GM18907 (cell line): ENCODE measurements around the gene STX10.

Source experiments
- ATAC-seq: cut with Tn5 transposase; IDR thresholded peaks from one replicate; pipeline ENCODE4 v1.9.1; 2021; ENCODE audit warnings: mild to moderate bottlenecking, moderate library complexity; ENCODE audit not compliant: unreplicated experiment

The STX10 gene

DNA sequence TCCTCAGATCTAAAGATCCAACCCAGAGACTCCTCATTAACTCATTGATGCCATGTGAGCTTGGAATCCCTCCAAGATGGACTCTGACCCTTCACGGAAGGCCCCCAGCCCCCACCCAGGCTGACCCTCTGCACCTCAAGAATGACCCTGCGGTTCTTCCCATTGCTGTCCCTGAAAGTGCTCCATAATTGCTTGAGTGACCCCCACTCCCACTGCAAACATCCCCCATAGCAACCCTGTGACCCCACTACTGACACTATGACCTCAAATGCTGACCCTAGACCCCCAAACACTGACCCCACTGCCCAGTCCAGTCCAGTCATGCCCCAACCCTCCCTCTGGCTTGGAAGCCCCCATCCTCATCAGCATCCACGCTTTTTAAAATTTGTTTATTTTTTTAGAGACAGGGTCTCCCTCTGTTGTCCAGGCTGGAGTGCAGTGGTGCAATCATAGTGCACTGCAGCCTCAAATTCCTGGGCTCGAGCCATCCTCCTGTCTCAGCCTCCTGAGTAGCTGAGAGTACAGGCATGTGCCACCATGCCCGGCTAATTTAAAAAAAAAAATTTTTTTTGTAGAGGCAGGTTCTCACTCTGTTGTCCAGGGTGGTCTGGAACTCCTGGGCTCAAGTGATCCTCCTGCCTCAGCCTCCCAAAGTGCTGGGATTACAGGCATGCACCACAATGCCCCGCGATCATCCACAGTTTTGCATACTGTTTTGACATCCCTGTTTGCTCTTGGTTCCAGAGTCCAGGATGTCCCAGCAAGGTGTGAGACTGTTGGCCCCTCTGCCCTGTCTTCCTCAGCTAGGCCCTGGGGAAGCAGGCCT, 48.4 kb downstream of the STX10 start:
- no peak for ATAC-seq

DNA sequence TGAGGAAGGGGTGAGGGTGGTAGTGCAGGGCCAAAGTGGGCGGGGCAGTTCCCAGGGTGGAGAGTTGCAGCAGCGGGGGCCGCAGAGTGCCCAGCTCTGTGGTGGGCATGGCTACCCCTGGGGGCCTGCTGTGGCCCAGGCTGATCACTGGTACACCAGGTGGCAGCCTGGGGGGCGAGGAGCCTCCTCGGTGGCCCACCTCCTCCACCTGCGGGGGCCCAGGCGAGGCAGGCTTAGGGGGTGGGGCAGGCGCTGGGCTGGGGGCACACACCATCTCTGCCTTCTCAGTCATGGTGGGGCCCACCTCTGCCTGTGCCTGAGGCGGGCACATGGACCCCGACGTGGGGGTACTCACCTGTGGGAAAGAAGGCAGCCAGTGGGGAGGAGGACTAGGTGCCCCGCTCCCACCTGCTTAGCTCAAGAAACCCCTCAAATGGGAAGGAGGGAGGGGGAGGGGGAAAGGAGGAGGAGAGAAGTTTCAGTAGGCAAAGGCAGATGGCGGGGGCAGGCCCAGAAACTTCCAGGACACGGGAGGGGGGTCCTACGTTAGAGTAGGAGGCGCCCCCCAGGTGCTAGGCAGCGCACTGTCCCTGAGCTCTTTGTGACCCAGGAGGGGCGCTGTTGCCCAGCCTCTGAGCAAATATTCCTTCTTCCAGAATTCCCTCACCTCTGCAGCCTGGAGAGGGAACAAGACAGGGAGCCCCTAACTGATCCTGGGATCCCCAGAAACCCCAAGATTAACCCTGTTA, 49.2 kb downstream of the STX10 start:
- ATAC-seq, result no peak

DNA sequence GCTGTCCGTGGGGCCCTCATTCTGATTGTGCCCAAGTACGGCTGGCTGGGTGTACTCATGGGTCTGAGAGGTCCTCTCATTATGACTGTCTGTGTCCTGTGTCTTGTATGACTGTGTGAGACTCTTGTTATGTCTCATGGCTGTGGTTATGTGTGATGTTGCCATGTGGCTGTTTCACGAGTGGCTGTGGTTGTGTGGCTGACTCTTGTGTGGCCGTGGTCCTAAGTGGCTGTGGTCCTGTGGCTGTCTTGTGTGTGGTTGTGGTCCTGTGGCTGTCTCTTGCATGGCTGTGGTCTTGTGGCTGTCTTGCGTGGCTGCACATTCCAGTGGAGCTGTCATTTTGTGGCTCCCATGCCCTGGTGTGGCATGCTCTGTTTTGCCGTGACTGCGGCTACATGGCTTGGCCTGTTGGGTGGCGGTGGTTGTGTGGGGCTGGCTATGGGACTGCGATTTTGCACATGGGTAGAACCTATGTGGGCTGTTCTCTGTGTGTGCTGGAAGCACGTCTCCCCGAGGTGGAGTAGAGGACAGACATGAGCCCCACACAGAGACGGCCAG, 50.1 kb downstream of the STX10 start:
- ATAC-seq, result no peak

DNA sequence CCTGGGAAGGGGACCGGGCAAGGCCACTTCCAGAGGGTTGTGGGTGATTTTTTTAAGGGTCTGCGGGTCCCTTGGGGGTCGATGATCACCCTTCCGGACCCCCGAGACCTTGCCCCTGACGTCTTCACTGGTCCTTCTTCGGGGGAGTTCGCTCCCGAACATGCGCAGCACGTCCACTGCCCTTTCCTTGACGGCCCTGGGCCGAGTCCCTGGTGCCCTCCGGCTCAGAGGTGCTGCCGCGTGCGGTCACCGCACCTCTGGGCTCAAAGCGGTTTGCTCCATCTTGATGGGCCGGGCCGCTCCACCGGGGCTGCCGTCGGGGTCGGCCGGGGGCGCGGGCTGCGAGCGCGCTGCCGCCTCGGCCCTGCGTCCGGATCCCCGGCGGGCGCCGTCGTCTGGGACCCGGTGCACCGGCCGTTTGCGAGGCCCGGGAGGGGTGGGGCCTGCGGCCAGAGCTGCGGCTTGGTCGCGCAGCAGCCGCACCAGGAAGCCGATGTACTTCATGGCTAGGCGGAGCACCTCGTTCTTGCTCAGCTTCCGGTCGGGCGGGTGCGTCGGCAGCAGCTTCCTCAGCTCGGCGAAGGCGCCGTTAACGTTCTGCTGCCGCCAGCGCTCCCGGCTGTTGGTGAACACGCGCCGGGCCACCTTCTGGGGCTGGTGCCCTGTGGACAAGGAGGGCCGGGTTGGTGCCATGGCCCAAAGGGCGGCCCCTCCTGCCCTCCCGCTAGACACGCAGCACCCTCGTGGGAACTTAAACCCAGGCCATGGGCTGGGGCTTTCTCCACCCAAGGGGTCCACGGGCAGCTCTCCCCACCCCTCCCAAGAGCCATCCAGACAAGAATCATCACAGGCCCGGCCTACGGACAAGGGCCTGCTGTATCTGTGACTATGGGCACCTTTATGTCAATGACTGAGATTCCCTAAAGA, 50.8 kb downstream of the STX10 start:
- no peak for ATAC-seq

DNA sequence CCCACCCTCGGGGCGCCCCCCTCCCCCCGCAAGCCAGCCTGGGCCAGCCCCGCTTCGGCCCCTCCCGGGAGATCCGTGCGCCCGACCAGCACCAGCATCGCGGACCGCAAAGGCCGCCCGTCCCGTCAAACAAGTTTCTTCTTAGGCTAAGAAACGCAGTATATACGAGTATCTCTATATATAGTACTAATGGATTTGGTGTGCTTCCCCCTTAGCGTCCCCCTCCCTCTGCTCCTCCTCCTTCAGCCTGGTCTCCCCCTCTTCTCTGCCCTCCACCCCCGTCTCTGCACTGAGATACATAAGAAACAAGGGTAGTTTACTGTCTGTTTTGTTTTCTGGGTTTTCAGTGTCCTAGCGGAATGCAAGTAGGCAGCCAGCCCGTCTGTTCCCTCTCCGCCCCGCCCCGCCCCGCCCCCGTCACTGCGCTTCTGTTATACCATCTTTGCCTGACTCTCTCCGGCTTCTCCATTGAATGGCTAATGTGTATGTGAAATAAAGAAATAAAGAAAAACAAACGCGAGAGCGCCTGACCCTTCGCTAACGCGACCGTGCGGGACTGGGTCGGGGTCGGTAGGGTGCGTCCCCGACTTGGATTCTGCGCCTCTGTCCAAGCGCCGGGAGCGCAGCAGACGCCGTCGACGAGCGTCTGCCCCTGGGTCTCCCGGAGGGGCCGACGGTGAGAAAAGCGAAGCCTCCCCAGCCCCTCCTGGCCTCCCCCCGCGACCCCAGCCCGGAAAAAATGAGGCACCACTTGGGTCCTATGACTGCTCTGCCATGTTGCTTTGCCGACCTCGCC, 51.7 kb downstream of the STX10 start:
- no peak for ATAC-seq

DNA sequence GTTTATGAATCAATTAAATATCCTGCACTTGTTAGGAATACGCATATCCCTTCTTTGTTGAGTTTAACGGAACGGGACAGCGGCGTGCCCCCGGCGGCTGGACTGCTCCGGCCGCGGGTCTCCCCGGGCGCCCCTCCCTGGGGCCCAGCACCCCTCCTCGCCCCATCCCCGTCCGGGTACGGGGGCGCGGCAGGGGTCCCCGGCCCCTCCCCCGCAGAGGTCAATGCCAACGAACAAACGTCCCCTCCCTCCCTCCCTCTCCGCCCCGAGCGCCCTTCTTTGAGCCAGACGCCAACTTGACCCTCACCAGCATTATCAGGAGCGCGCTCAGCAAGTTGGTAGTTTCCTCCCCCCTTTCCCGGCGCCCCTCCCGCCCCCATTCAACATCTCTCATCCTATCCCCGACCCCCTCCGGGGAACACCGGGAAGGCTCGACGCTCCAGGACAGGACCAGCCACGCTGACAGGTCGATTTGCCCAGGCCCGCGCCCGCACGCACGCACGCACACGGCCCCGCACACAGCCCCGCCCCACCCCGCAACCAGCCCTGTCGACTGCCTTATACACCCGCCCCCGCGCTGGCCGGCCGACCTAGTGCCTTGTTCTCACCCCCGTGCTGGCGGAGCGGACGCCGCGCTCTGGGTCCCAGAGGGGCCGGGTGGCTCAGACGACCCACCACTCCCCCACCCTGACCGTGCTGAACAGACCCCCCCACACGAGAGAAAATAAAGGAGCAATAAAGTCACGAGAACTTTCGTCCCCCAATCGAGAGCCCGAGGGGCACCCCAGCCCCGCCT, 52.5 kb downstream of the STX10 start:
- no peak for ATAC-seq

DNA sequence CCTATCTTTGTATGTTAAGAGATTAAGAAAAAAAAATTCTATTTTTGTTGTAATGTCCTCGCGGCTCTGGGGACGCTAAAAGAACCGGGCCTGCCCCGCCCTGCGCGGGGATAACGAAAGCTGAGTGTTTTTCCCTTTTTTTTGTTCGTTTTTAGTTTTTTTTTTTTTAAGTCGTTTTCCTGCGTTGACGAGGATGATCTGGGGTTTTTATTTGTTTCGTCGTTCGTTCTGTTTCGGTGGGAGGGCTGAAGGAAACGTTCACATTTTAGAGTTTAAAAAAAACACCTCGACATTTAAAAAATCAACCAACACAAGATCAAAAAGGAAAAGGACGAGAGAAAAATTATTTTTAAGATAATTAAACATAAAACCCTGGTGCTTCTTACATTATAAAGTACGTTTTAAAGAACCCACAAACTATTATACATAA, 53.1 kb downstream of the STX10 start:
- ATAC-seq, result no peak

DNA sequence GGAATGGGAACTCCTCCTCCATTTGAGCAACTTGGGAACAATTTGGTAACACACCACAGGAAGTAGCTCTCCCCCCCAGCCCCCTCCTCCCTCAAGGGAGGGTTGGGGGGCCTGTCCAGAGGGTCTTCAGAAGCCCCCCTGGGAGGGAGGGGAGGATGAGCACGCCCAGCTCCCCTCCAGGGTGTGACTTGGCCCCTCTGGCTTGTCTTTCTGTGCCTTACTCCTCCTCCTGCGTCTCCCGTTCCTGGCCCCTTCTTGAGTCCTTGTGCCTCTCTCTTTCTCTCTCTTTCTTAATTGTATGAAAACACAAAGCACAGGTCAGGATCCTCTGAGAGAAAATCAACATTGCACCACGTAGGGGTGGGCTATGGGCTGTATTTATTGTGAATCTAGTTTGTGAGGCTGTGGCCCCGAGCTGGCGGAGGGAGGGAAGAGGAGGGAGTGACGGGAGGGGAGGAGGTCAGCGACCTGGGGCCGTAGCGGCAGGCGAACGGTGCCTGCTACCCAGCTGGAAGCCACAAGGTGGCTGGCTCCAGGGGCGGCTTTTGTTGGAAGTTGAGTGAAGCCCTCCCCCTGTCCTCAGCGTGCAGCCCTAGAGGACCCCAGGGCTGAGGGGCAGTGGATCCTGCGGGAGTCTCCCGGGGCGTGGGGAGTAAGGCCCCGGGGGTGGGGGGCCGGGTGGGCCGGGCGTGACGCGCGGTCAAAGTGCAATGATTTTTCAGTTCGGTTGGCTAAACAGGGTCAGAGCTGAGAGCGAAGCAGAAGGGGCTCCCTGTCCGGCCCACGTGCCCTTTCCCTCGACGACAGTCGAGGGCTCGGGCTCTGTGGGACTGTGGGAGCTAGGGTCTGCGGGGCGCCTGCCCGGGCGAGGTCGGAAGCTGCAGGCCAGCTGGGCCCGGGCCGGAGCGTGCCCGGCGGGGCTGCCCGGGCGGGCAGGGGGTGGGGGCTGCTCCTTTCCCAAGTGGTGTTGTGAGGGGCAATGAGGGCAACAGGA, 53.9 kb downstream of the STX10 start:
- ATAC-seq, result no peak

DNA sequence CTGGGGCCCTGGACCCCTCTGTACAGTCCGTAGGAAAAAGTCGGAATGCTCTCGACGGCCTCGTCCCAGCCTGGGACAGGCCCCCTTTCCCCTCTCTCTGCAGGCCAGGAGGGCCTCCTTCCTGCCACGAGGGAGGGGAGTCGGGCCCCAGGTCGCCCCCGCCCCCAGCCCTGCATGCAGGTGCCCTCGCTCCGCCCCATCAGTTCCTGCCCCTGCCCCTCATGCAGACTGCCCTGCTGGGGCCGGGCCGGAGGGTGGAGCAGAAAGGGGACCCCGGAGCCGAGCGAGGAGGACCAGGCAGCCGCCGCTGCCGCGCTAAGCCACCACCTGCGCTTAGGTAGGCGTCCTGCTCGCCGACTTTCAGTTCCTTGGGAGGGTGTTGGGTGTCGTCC, 54.8 kb downstream of the STX10 start:
- no peak for ATAC-seq

DNA sequence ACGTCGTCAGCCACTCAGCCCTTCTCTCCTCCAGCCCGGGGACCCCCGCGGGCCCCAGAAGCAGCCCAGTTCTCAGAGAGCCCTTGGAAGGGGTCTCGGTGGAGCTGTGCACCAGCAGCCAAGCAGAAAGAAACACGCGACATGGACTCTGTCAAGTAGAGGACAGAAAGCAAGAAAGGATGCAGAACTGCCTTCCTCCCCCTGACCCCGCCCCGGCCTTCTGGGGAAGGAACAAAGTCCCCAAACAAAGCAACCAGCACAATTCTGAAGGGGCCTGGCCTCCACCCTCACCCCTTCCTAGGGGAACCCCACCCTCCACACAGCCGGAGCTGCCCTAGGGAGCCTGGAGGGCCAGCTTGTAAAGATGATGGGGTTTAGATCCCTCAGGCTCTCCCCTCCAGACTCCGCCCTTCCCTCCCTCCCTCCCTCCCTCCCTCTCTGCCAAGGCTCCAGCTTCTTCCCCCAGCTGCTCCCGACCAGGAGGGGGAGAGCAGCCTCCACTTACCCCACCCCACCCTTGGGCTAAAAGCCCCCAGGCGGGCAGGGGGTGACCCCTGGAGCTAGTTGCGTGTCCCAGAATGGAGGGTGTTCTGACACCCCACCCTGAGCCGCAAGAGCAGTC, 55.3 kb downstream of the STX10 start:
- ATAC-seq, result no peak

DNA sequence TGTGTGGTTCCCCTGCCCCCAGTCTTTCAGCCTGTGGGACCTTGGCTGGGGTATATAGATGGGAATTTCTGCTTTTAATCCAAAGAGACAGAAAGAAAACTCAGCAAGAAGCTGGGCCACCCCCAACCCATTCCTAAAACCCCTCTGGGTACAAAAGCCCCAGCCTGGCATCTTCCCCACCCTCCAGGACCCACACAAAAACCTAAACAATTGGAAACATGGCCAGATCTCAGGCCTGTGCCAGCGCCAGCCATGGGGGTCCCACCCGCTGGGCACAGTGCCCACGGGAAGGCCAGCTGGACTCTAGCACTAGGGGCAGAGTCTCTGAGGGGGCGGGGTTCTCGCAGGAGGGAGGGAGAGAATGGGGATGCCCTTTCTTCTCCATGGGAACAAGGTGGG, 56.1 kb downstream of the STX10 start:
- ATAC-seq, result no peak
